HT1080 (cell line): ENCODE results near the gene METTL26. TPM values are rescaled to one million over a fixed set of nuclear protein-coding genes. Genes with fewer than 3 reads are reported as not detected.

Source experiments
- DNase-seq: peaks from one replicate; pipeline ENCODE4 v3.0.0-alpha.2; 2015; ENCODE audit warnings: low read depth
- polyA plus RNA-seq, 2 experiments: library from polyadenylated mRNA; depleted of rRNA; stranded (reverse); fragments of >200 nt; gene quantifications; 2 replicates each; pipeline ENCODE4 v1.2.3, GENCODE V29; 2015
- total RNA-seq: library from RNA; depleted of rRNA; stranded (reverse); fragments of >200 nt; shearing (Covaris generic); gene quantifications from 2 replicates; pipeline ENCODE4 v1.2.3, GENCODE V29; 2014; rRNA removed

The METTL26 gene
- 190 and 194 TPM in 2 replicates for total RNA-seq
- polyA plus RNA-seq (2015; cell fraction: cytosol; rRNA removed): 181 and 220 TPM in 2 replicates
- 98.4 and 121 TPM in 2 replicates for polyA plus RNA-seq (2015; cell fraction: nucleus; rRNA removed)

DNA sequence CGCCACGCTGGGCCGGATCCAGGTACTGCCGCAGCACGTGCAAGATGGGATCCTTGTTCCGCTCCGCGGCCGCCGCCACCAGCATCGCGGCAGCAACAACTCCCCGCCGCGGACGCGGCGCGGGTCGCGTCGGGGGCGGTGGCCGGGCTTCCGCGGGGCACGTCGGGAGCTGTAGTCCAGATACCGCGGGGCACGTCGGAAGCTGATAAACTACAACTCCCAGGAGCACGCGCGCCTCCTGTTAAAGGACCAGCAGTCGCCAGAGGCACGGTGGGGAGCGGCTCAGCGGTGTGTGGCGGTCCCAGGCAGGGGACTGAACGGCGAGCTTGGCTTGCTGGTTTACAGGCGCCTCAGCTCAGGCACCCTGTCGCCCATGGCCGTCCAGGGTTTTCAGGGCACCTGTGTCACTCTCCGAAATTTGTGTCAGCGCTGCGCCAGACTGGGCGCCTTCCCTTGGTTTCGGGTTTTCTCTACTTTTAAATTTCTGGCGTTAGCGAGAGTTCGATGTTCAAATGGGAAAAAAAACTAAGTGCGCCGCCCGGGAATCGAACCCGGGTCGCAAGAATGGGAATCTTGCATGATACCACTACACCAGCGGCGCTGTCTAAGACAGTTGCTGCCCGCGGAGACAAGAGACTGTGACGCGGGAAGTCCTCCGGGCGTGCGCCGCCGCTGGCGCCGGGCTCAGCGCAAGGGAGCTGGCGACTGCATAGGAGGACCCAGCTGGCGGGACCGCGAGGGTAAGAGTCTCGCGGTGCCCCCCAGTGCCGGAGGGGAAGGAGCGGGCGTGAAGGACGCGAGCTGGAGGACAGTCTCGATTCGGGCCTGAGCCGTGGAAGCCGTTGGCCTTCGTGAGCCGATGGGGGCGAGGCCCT is at the start of gene METTL26:
METTL26 (minus strand) TSS at position 100 of the 875 bp plus-strand sequence; CDS start at position 85, 15 bp downstream.
- peak; percentile 94 for DNase-seq

DNA sequence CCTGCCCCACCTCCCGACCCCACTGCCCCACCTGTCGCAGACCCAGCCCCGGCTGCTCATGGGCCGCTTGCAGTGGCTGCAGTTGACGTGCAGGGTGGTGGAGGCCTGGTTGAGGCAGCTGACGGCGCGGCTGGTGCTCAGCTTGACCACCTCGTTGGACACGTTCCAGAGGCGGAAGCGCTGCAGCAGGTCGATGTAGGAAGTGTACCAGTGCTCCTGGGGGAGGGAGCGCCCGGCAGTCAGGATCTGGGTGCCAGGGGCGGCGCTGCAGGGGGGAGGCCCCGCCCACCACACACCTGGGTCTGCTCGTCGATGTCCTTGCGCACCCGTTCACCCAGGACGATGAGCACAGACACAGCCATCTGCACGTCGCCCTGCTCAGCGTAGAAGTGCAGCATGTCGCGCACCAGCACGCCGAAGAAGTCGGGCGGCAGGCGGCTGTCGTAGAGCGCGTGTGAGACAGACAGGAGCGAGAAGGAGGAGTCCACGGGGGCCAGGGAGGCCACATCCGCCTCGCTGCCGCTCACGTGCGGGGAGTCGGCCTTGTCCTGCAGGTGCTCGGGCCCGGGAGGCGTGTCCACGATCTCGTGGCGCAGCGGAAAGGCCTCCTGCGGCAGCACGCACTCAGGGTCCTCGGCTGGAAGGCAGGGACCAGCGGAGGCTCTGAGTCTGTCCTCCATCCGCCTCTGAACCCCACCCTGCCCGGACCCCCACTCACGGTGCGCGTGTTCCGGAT is 49.0 kb upstream of the METTL26 start:
- no peak for DNase-seq

DNA sequence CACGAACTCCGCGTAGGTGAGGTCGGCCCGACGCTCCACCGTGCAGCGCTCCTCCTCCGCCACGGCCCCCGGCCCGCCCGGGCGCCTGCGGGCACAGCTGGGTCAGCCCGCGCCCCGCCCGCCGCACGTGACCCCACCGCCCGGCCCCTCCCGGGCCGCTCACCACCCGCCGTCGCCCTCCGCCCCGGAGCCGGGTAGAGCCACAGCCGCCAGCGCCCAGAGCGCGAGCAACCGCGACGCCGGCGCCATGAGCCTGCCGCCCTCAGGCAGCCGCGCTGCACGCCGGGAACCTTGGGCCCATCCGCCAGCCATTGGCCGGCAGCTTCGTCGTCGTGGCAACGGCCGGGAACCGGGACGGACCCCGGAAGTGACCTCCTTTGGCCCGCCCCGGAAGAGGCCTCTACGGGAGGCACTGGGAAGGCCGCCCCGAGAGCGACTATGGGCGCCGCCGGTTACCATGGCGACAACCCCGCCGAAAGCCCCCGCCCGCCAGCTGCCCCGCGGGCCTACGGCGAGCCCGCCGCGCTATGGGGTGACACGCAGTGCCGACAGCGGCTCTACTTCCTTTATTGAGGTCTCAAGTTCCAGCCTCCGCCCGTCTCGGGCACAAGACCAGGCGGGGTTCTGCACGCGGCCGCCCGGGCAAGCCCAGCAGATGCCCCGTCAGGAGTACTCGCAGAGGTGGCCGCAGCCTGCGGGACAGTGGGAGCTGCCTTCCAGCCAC is 48.1 kb upstream of the METTL26 start, which contains the start of gene JMJD8:
JMJD8 (minus strand) TSS at position 264 of the 724 bp plus-strand sequence; CDS start at position 249, 15 bp downstream.
- peak; percentile 84 for DNase-seq

DNA sequence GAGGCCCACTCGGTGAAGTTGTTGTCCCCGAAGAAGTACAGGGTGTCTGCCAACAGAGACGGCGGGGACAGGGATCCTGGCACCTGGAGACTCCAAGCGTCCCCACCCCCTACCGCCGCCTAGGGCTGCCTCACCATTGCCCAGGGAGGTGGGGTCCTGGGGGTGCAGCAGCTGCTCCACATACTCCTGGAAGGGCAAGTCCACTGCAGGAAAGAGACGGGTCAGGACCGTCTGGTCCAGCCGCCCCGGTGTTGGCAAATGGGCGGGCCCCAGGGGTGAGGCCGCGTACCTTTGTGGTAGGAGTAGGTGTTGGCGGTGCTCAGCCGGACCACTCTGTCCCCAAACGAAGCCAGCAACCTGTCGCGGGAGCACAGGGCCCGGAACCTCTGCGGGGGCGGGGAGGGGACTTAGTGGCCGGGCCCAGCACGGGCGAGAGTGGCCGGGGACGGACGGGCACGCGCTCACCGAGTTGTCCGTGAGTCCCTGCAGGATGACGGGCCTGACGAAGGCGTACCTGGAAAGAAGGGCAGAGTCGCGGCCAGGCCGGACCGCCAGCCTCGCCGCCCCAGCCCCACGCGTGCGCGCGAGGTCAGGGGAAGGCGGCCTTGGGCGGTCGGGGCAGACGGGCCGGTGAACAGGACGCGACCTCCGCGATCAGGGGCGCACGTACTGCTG is 47.4 kb upstream of the METTL26 start:
- no peak for DNase-seq

DNA sequence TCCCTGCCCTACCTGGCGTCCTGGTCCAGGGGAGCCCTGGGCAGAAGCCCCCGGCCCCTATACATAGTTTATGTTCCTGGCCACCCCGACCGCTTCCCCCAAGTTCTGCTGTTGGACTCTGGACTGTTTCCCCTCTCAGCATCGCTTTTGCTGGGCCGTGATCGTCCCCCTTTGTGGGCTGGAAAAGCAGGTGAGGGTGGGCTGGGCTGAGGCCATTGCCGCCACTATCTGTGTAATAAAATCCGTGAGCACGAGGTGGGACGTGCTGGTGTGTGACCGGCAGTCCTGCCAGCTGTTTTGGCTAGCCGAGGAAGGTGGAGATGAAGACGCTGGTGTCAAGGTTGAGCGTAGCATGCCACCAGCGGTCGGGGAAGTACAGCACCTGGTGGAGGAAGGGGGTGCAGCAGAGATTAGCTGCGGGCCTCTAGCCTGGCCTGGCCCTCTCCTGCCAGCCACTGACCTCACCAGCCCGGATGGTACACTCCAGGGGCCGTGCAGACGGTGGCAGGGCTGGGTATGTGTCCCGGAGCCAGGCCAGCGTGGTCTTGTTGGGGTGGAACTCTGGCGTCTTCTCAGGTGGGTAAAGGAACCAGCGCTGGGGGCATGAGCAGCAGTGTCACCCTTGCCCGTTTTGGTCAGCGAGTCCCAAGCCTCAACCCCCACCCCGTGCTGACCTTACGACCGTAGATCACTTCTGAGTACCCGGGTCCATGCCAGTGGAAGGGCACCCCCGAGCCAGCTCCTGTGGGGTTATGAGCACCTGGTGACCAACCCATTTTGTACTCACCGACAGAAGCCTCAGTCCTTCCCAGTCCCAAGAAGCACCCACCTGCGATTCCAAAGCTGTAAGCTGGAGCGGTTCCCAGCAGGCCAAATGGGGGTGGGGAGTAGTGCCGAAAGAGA is 46.6 kb upstream of the METTL26 start:
- DNase-seq: no peak

DNA sequence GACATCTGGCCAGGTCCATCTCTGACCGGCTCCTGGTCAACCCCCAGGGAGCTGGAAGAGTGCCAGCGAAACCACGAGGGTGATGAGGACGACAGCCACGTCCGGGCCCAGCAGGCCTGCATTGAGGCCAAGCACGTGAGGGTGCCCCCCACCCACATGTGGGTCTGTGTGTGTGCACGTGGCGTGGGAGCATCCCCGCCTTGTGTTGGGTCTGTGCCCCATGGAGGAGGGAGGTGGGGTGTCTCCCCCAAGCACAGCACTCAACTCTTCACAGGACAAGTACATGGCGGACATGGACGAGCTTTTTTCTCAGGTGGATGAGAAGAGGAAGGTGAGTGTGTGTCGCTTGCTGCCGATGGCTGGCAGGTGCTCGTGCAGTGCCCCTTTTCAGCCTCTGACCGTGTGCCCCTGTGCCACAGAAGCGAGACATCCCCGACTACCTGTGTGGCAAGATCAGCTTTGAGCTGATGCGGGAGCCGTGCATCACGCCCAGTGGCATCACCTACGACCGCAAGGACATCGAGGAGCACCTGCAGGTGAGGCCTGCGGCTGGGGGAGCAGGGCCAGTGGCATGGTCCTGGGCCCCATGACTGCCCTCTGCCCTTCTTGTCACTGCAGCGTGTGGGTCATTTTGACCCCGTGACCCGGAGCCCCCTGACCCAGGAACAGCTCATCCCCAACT is 45.8 kb upstream of the METTL26 start:
- DNase-seq: peak; percentile 32

DNA sequence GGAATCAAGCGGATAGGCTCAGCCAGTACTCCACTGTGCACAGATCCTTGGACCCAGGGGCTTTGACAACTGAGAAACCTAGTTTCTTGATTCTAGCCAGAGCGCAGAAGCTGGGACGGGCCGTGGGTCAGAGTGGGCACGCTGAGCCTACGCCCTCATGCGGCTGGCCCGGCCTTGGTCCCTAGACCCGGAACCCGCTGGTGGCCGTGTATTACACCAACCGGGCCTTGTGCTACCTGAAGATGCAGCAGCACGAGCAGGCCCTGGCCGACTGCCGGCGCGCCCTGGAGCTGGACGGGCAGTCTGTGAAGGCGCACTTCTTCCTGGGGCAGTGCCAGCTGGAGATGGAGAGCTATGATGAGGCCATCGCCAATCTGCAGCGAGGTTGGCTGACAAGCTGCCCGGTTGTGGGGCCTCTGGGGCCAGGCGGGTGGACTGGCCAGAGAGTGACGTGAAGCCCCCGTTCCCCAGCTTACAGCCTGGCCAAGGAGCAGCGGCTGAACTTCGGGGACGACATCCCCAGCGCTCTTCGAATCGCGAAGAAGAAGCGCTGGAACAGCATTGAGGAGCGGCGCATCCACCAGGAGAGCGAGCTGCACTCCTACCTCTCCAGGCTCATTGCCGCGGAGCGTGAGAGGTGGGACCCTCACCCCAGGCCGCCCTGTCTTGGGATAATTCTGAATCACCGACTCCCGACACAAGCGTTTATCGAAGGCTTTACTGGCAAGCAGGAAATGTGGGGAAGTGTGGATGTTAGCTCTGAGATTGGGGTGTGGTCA is 45.1 kb upstream of the METTL26 start:
- DNase-seq: peak; percentile 37

DNA sequence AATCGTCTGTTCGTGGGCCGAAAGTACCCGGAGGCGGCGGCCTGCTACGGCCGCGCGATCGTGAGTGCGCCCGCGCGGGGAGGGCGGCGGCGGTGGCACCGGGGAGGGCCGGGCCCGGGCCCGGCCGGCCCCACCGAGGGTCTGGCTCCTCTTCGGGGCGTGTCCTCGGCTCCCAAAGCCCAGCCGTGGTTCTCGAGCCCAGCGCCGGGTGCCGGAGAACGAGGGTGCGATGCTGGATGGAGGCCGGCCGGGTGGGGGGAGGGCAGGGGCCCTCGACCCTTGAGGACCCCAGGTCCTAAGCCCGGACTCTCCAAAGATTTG is 44.5 kb upstream of the METTL26 start:
- DNase-seq: no peak

DNA sequence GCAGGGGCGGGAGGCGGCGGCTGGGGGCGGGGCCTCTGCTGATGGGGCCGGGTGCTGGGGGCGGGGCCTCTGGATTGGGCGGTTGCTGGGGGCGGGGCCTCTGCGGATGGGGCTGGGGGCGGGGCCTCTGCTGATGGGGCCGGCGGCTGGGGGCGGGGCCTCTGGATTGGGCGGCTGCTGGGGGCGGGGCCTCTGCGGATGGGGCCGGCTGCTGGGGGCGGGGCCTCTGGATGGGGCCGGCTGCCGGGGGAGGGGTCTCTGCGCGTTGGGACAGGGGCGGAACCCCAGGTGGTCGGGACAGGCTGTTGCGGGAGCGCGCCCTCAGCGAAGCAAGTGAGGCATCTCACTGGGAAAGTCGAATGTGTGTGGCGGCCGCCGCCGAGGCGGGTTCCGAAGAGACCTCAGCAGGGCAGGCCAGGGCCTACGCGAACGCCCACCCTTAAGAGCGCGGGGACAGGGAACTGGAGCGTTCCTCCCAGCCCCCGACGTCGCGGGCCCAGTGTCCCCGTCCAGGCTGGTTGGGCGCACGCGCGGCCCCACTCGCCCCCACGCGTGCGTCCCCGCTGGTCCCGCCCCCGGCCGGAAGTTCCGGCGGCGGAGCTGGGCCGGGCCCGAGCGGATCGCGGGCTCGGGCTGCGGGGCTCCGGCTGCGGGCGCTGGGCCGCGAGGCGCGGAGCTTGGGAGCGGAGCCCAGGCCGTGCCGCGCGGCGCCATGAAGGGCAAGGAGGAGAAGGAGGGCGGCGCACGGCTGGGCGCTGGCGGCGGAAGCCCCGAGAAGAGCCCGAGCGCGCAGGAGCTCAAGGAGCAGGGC is 43.9 kb upstream of the METTL26 start, which contains the start of gene STUB1:
STUB1 (plus strand) TSS at position 597 of the 811 bp plus-strand sequence; CDS start at position 713, 116 bp downstream.
- peak; percentile 68 for DNase-seq

DNA sequence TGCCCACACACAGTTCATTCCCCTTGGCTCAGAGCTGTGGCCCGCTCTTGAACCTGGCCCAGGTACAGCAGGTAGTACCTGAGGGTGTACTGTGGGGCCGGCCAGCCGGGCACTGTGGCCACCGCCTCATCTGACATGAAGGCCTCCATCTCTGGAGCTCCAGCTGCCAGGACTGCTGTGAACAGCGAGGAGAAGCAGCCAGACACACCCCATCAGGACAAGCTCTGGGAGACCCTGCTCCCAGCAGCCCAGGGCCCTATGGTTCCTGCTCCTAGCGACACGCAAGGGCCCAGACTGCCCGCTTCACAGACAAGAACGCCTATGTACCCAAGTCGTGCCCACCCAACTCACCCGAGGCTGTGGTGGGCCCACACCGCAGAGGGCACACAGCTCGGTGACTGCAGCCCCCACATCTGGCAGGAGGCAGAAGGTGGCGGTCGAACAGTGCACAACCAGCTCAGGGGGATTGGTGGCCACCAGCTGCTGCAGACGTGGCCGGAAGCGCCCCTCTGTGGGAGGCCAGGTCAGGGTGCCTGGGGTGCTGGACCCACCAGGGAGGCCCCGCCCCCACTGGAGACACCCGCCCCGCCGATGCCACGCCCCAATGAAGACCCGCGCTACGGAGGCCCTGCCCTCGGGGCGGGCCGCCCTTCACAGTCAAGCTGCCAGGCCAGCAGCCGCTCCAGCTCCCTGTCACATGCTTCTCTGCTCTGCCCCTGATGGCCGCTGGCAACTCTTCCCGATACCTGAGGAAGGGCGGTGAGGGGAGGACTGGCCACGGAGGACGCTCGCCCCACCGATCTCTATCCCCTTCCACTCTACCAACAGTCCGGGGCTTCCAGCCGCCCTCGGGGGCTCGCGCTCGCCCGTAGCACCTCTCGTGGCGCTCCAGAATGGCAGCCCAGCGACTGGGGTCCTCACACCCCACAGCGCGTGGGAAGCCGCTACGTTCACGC is 43.0 kb upstream of the METTL26 start:
- peak; percentile 50 for DNase-seq

DNA sequence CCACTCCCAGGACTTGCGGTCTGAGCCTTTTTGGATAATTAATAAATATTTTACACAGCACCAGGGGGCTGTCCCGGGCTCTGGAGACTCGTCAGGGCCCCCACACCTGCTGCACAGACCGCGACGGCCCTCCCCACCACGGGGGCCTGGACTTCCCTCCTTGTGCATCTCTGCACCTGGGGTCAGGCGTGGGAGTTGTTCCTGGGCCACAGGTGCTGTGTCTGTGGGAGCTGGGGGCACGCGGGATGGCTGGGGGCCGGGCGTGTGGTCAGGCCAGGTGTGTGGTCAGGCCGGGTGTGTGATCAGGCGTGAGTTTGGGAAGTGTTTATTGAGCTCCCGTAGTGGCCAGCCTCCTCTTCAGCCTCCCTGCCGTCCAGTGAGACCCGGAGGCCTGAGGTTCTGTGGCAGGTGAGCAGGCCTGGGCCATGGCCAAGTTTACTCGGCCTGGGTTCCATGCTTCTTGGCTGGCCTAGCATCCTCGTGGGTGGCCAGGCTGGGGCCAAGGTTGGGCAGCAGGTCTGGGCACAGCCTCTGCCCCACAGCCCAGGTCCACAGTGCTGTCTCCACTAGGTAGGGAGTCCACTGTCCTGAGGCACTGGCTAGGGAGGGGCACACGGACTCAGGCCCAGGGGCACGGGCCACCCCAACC is 42.2 kb upstream of the METTL26 start:
- DNase-seq: no peak

DNA sequence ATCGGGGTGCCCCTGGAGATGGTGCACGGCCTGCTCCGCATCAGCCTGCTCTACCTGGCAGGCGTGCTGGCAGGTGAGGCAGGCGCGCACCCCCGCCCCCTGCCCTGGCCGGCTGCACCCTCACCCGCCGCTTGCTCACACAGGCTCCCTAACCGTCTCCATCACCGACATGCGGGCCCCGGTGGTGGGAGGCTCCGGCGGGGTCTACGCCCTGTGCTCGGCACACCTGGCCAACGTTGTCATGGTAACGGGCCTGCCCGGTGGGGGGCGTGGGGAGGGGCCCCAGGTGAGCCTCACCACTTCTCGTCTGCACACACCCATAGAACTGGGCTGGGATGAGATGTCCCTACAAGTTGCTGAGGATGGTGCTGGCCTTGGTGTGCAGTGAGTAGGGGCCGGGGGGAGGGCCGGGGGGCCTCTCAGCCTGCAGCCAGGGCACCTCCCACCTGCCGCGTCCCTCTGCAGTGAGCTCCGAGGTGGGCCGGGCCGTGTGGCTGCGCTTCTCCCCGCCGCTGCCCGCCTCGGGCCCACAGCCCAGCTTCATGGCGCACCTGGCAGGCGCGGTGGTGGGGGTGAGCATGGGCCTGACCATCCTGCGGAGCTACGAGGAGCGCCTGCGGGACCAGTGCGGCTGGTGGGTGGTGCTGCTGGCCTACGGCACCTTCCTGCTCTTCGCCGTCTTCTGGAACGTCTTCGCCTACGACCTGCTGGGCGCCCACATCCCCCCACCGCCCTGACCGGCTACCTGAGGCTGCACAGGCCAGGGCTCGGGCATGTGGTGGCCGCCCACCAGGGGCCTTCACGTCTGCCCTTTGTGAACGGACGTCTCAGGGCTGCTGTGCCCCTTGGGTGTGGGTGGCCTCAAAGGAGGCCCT is 41.4 kb upstream of the METTL26 start:
- no peak for DNase-seq

DNA sequence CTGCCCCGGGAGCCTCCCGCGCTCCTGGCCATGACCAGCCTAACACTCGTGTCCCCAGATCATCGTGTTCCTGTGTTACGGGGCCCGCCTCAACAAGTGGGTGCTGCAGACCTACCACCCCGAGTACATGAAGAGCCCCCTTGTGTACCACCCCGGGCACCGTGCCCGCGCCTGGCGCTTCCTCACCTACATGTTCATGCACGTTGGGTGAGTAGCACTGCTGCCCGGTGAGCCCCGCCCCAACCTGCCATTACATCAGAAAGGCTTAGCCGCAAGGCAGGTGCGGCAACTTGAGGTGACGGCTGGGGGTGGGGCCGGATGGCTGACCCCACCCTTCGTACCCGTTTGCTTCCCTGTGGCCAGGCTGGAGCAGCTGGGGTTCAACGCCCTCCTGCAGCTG is 40.8 kb upstream of the METTL26 start:
- DNase-seq: no peak

DNA sequence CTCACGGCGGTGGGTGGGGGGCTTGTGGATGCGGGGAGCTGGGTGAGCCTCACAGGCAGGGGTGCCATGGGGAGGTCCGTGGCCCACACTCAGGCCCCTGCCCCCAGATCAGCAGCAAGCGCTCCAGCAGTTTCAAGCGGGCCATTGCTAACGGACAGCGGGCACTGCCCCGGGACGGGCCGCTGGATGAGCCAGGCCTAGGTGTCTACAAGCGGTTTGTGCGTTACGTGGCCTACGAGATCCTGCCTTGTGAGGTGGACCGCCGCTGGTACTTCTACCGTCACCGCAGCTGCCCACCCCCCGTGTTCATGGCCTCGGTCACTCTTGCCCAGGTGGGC is 40.4 kb upstream of the METTL26 start:
- no peak for DNase-seq
